Pons (tissue), 1 donor: ENCODE data around the gene C12orf57.

Source experiments
- DNase-seq: peaks from one replicate; pipeline ENCODE4 v3.0.0-alpha.2; 2016; ENCODE audit warnings: low spot score

The C12orf57 gene

GRCh38 chr12:6965026-6965661 is 21.3 kb downstream of the C12orf57 start:
- DNase-seq, result peak; percentile 86

GRCh38 chr12:6965714-6966113 is 21.9 kb downstream of the C12orf57 start:
- DNase-seq, result no peak

GRCh38 chr12:6966351-6966750 is 22.5 kb downstream of the C12orf57 start:
- no peak for DNase-seq

GRCh38 chr12:6967651-6968100 is 23.9 kb downstream of the C12orf57 start:
- no peak for DNase-seq

DNA sequence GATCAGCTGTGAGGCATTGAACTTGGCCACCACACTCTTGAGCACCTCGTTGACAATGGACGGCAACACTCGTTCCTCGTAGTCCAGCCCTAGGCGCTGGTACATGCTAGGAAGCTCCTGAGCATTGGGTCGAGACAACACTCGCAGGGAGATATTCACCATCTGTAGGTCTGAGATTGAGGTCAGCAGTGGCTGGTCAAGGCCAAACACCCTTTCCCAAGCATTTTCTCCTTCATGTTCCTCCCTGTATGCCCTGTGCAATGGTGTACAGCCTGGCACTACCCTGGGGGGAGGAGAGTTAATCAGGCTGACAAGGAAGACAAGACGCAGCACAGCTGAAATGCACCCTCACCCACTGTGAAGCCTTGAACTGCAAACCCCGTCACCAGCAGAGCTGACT is 24.6 kb downstream of the C12orf57 start:
- DNase-seq, result no peak

- no peak for DNase-seq
These were observed 26.3 kb downstream of the C12orf57 start for GRCh38 chr12:6970096-6970527.

GRCh38 chr12:6974180-6974579 is 30.4 kb downstream of the C12orf57 start:
- DNase-seq, result no peak

DNA sequence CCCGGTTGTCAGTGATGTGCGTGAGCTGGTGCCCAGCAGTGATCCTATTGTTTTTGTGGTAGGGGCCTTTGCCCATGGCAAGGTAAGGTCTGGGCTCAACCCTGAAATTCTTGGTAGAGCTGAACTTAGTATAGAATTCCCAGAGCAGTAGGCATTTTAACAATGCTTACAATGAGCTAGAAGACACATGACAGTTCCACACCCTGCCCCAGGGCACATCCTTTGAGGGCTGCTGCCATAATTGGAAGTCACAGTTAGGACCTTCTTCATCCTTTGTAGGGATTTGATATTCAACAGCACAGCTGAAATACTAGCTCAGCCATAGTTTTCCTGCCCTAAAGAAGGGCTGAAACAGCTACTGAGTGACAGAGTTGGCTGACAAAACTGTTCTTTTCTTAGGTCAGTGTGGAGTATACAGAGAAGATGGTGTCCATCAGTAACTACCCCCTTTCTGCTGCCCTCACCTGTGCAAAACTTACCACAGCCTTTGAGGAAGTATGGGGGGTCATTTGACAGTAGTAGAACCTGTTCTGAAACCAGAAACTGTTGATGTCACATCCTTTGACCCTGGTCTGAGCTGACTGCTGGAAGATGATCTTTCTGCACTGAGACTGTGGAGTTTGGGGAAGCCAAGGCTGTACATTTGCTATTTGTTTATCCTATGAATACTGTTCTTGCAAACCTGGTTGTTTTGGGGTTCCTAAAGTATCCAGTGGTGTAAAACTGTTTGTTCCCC is 31.6 kb downstream of the C12orf57 start:
- no peak for DNase-seq

GRCh38 chr12:6977653-6978052 is 33.8 kb downstream of the C12orf57 start:
- DNase-seq, result no peak

GRCh38 chr12:6978188-6978587 is 34.4 kb downstream of the C12orf57 start:
- no peak for DNase-seq

- no peak for DNase-seq
These were observed 34.8 kb downstream of the C12orf57 start for GRCh38 chr12:6978611-6979011.

GRCh38 chr12:6979021-6979420 is 35.2 kb downstream of the C12orf57 start:
- no peak for DNase-seq

DNA sequence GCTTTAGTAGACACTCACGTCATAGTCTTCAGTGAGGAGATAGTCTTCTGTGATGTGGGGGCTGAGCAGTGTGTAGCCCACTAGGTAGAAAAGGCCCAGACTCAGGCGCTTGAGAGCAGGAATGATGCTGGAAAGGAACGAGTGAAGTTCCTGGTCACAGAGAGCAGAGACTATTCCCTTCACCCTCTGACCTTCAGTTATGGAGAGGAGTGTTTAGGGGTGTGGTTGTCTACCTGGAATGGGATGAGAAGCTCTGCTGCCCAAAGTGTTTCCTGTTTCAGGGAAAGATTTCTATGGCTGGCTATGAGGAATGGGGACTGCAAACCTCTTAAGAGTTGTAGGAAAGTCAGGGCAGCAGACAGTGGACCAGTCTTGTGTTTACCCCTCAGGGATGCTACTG is 35.6 kb downstream of the C12orf57 start:
- DNase-seq, result no peak

DNA sequence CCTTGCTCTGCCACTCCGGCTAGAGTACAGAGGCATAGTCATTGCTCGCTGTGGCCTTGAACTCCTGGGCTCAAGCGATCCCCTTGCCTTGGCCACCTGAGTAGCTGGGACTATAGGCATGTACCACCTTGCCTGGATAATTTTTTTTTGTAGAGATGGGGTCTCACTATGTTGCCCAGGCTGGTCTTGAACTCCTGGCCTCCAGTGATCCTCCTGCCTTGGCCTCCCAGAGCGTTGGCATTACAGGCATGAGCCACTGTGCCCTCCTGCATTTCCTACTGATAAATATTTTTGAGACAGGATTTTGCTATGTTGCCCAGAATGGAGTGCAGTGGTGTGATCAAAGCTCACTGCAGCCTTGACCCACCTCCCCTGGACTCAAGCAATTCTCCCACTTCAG is 36.3 kb downstream of the C12orf57 start:
- no peak for DNase-seq

- DNase-seq, result no peak
These were observed 36.9 kb downstream of the C12orf57 start for GRCh38 chr12:6980740-6981139.

DNA sequence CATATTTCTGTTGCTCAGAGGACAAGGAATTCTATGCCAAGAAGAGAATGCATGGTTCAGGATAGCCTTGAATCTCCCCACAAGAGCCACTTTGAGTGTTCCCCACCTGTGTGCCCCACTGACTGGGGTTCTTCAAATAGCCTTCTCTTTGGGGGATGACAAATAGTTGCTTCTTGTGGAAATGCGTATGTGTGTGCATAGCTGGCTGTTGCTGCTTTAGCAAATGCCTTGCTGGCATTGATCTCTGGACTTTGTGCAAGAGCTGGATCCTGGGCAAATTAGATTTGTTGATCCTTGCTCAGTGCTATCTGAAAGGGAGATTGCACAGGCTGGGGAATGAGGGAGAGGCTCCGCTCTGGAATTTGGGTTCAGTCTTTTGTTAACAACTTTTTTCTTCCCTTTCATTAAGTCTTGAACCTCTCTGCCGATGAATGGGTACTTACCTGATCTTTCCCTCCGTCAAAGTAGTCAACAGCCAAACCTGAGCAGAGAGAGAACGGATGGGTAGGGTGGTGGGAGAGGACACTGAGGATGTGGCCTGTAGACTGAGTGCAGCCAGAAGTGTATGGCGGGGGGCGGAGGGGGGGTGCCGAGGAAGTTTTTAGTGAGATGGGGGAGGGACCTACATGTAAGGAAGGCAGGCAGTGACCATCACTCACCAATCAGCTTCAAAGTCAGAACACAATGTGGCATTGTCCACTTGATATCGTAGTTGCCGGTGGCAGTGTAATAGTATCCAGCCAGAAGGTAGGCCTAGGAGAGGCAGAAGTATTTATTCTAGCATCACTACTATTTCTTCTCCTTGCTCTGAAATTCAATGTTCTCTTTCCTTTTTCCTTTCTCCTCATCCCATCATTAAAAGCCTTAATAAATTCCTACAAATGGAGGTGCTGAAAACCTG is 37.6 kb downstream of the C12orf57 start:
- DNase-seq, result no peak

- no peak for DNase-seq
These were observed 38.7 kb downstream of the C12orf57 start for GRCh38 chr12:6982532-6982931.

GRCh38 chr12:6987956-6988553 is 44.2 kb downstream of the C12orf57 start:
- no peak for DNase-seq
